IPS-NIHi7 (cell line): ENCODE measurements around the gene PYGO2.
"Not testable (repeated sequence)": the region's sequence is repeated elsewhere in the genome, so short reads cannot be mapped to it uniquely, and the experiment has no call there.

Experiments
- DNase-seq: peaks from one replicate; pipeline ENCODE4 v3.0.0; 2012; ENCODE audit warnings: mixed read lengths; ENCODE audit errors: extremely low spot score

Gene PYGO2

DNA sequence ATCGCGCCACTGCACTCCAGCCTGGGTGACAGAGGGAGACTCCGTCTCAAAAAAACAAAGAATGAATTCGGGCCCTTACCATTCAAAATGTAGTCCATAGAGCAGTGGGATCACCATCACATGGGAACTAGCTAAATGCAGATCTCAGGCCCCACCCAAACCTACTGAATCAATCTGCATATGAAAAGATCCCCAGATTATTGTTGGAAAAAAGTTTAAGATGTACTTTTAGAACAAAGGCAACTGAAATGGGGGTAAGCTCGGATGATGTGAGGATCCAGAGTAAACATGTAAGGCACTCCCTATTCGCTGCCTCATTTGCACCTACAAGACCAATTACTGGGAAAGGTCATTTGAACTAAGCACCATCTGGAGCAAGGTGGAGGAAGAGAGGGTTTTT lies 20.8 kb upstream of the PYGO2 start:
- no peak for DNase-seq

- no peak for DNase-seq
Observed at GRCh38 chr1:154978360-154978759, 16.8 kb upstream of the PYGO2 start.

DNA sequence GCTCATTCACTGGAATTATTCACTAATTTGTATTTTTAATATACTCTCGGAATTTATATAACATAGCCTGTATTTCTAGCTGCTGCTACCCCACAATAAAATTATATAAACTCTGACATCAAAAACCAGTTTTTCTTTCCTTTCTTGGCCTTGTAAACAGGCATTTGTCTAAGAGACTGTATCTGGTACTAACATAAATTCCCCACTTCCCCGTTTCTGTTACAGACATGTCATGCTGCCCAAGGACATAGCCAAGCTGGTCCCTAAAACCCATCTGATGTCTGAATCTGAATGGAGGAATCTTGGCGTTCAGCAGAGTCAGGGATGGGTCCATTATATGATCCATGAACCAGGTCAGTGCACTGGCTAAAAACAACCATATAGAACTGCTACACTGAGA lies 16.2 kb upstream of the PYGO2 start:
- not testable (repeated sequence) for DNase-seq

DNA sequence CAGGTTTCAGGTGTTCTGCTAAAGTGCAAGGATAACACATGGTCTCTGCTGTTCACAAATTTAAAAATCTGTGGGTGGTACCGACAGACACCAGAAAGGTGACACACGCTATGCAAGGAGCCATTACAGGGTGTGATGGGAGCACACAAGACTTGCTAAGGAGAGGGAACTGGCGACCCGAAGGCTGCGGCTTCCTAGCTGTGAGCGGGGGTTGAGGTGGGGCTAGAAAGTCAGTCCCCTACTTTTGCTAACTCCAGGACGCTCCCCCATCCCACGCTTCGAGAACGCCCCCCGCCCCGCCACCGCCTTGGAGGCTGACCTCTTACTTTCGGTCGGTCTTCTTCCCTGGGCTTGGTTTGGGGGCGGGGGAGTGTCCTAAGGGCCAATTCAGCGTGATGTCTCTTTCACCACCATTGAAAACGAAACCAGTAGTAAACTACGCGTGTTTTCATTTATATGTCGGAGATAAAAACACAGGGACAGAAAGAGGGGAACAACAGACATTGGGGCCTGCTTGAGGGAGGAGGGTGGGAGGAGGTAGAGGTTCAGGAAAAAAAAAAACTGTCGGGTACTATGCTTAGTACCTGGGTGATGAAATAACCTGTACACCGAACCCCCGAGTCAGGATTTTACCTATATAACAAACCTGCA lies 14.0 kb upstream of the PYGO2 start:
- no peak for DNase-seq

DNA sequence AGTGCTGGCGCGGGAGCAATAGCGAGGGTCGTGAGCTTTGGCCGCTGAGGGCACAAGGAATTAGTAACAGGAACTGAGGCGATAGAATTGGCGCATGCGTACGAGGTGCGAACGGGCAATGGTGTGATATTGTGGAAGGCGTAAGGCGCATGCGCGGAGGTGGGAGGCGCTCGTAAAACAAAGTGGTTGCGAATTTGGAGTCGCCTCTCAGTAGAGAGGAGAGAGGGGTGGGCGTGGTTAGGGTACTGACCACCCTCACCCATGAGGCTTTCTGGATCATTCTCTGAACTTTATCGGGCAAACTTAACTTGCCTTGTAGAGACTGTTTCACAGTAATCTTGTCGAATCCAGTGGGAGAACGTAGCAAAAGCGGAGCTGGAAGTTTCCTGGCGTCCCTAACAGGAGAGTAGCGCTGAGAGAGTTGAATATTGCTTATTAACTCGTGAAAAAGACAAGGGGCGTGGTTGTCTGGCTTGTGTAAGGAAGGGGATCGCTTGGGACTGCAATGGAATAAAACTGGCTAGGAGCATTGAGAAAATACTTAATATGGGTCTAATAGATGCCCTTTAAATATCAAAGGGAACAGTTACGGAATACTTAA lies 13.3 kb upstream of the PYGO2 start:
- DNase-seq, result peak; percentile 84

DNA sequence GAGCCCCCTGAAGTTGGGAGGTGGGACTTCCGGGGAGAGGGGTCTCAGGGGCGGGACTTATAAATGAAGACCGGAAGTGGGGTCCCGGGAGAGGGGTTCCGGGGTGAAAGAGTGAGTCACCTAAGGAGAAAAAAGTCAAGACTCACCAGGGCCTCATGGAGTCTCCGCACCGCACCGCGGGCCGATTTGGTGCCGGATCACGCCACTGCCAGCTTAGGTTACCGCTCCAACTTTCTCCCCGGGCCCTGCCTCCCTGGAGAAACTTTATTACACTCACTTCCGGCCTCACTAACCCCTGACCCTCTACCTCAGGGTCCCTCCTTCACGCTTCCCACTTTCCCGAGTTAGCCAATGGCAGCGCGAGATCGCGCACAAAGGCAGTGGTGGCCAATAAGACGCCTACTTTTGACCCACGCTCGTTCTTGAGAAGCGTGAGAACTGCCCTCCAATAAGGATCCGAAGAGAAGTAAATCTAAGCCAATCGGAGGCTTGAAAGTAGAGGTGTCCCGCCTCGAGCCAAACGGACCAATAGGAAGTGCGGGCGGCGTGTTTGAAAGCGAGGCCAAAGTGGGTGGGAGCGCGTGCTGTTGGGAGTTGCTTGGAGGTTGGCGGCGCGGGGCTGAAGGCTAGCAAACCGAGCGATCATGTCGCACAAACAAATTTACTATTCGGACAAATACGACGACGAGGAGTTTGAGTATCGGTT lies 12.7 kb upstream of the PYGO2 start, which contains the start of gene CKS1B:
Gene CKS1B, plus strand, starts transcription at position 580 of the 706 bp plus-strand sequence. Its CDS starts 65 bp downstream, at position 645.
- peak; percentile 86 for DNase-seq

- peak; percentile 65 for DNase-seq
Observed at GRCh38 chr1:154973344-154974101, 11.9 kb upstream of the PYGO2 start.

DNA sequence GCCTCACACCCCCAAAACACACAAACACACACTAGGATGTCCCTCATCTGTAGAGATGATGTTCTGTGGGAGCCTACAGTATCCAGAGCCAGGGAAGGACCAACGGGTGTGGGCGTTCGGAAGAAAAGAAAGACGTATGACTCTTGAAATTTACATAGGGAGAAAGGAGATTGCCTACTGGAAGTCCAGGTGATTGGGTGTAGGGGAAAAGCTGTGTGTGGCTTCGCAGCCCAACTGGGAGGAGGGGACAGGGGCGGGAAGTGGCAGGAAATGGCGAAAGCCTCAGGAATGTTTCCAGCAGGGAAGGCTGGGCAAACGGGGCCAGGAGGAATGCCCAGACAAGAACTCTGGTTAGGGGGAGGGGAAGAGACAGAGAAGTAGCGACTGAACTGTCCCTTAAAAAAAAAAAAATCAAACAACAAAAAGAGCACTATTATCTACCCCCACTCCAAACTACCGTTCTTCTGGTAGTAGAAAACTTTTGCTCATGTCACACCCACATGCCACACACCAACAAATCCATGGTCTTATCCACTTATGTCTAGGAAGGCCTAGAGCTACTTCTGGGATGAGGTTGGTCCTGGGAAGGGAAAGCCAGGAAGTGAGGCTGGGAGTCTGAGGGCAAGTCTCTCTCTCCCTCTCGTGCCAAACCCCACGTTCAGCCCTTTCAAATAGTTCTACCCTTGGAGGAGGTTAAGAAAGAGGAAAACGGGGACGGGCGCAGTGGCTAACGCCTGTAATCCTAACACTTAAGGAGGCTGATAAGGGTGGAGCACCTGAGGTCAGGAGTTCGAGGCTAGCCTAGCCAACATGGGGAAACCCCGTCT lies 11.1 kb upstream of the PYGO2 start:
- DNase-seq, result peak; percentile 69

GRCh38 chr1:154972213-154972516 lies 10.6 kb upstream of the PYGO2 start:
- DNase-seq, result no peak

DNA sequence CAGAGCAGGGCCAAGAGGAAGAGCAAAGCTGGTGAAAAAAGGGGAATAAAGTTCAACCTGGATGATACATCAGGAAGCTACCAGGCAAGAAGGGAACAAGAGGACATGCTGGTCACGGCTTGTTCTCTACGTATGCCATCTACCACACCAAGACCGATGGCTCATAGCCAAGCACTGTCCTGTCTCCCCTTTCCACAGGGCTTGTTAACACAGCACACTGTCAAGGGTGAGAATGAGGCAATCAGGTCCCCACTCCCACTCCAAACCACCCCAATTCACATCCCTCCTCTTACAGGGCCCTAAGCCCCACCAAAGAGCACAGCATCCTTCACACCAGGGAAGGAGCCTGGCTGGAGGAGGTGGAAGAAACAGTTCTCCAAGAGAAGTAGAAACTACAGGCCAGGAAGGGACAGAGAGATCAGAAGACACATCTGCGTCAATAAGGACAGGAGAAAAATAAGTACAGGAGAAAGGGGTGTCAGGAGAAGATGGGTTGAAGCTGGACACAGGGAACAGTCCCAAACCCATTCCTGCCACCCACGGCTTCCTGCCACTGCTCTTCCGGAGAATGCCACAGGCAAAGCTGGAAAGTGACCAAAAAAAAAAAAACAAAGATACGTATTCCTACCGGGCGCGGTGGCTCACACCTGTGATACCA lies 9.9 kb upstream of the PYGO2 start:
- DNase-seq, result no peak

DNA sequence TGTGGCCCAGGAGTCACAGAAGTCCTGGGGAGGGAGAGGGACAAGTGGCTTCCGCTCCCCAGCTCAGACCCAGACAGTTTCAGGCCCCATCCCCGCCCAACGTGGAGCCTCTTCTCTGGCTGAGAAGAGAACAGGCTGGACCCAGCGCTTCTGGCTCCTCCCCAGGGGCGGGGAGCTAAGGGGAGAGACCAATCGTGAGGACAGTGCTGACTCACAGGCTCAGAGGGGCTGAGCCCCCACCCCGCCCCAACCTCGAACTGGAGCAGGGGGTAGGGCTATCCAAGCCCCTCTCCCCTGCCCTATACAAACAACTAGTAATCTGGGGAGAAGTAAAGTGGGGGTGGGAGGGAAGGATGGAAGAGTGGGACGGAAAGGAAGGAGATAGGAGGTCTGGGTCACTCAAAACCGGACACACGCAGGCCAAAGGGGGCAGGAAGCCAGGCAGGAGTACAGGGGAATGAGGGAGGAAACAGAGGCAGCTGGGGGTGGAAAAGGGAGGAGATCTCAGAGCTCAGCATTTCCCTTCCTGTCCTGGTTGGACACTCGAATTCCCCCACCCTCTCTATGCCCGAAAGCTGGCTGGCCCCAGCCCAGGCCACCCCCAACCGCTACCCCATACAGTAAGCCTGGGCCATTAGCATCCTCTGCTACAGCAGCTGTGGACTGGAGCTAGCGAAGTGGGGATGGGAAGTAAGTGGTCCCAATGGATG lies 9.2 kb upstream of the PYGO2 start, which contains the start of gene SHC1:
Gene SHC1, minus strand, starts transcription at position 117 of the 710 bp plus-strand sequence. CDS start 221 bp downstream, outside the sequence.
- peak; percentile 91 for DNase-seq

GRCh38 chr1:154969860-154970452 lies 8.4 kb upstream of the PYGO2 start:
- DNase-seq, result no peak

GRCh38 chr1:154969246-154969645 lies 7.7 kb upstream of the PYGO2 start:
- DNase-seq, result no peak

- no peak for DNase-seq
Observed at GRCh38 chr1:154968731-154969130, 7.1 kb upstream of the PYGO2 start.

GRCh38 chr1:154967331-154967950 lies 5.9 kb upstream of the PYGO2 start:
- DNase-seq, result no peak

DNA sequence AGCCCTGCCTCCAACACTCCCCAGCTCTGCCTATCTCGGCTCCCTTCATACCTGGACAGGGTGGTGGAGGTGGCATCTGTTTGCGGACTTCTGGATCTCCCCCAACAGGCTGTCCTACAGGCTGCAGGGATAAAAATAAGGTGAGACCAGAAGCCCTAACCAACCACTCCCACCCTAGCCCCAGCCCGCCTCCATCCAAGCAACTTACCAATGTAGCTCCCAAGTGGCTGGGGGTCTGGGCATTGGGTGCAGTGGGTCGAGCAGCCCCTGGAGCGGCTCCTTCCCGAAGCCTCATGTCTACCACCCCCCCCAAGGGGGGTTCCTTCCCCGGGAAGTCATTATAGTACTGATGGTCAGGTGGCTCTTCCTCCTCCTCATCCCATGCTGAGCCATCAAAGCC lies 4.5 kb upstream of the PYGO2 start:
- DNase-seq, result no peak

GRCh38 chr1:154964359-154964758 lies 2.8 kb upstream of the PYGO2 start:
- DNase-seq, result no peak

GRCh38 chr1:154963643-154964042 lies 2.1 kb upstream of the PYGO2 start:
- no peak for DNase-seq

GRCh38 chr1:154962795-154963330 lies 1.3 kb upstream of the PYGO2 start:
- DNase-seq, result no peak
